Measurements from ENCODE around the gene MANF.
"Not testable (repeated sequence)": the region's sequence is repeated elsewhere in the genome, so short reads cannot be mapped to it uniquely, and the experiment has no call there.

DNA sequence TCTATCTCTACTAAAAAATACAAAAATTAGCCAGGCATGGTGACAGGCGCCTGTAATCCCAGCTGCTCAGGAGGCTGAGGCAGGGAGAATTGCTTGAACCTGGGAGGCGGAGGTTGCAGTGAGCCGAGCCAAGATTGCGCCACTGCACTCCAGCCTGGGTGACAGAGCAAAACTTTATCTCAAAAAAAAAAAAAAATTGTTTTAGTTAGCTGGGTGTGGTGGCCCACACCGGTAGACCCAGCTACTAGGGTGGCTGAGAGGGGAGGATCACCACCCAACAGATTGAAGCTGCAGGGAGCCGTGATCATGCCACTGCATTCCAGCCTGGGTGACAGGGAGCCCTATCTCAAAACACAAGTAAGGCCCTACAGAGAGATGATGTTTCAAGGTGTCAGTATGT, 2.2 kb downstream of the MANF start:
- TF ChIP-seq POLR2A (IDR thresholded peaks at IDR 0.05; ENCODE audit: borderline replicate concordance, extremely low read depth, insufficient read depth, insufficient read length); ATF3 (IDR thresholded peaks at IDR 0.05): not testable (repeated sequence)
